HepG2 (cell line): ENCODE data around the gene NUTF2. TPM values are rescaled to one million over a fixed set of nuclear protein-coding genes. Genes with fewer than 3 reads are reported as not detected.
A peak's percentile ranks its signal among the peaks of the same experiment; 100 is the strongest.

Experiments used
- ADNP ChIP-seq: sonication (generic); formaldehyde crosslinking; IDR thresholded peaks from 2 replicates; pipeline ENCODE4 v1.4.0; 2020; ENCODE audit warnings: missing genetic modification reagents
- FOSL1 ChIP-seq: sonication (generic); formaldehyde crosslinking; IDR thresholded peaks from 2 replicates; pipeline ENCODE4 v1.9.0; 2021; ENCODE audit warnings: missing genetic modification reagents, borderline replicate concordance
- FOXO1 ChIP-seq: sonication (generic); formaldehyde crosslinking; IDR thresholded peaks from 2 replicates; pipeline ENCODE4 v1.4.0; 2020; ENCODE audit warnings: missing genetic modification reagents
- NRL ChIP-seq: sonication (generic); formaldehyde crosslinking; IDR thresholded peaks from 2 replicates; pipeline ENCODE4 v1.5.0; 2020; ENCODE audit warnings: missing genetic modification reagents, mild to moderate bottlenecking, moderate library complexity, borderline replicate concordance
- SP2 ChIP-seq: sonication (generic); formaldehyde crosslinking; IDR thresholded peaks from 2 replicates; pipeline ENCODE4 v1.5.1; 2020; ENCODE audit warnings: mild to moderate bottlenecking, missing genetic modification reagents
- TARDBP ChIP-seq: sonication (generic); formaldehyde crosslinking; IDR thresholded peaks from 2 replicates; pipeline ENCODE4 v1.8.0; 2022; ENCODE audit warnings: mild to moderate bottlenecking, missing genetic modification reagents
- TBL1XR1 ChIP-seq: fragments of 150-350 bp; IDR thresholded peaks from 2 replicates; pipeline ENCODE4 v1.6.1; 2014; ENCODE audit warnings: borderline replicate concordance, low read length; ENCODE audit not compliant: partially characterized antibody
- ZNF609 ChIP-seq: sonication (generic); formaldehyde crosslinking; IDR thresholded peaks from 2 replicates; pipeline ENCODE4 v1.4.0; 2020; ENCODE audit warnings: mild to moderate bottlenecking, missing genetic modification reagents, borderline replicate concordance
- polyA plus RNA-seq, 8 experiments: library from polyadenylated mRNA; depleted of rRNA in 3 of 8; stranded (reverse) in 7 of 8; unstranded in 1 of 8; fragments of >200 nt; fragmentation: Illumina TruSeq in 4 of 8; extraction: Trizol in 4 of 8; gene quantifications; 2 replicates each; pipeline versions ENCODE4 v1.2.1 to v1.2.3, GENCODE V29; 2011 to 2016; ENCODE audit warnings: low read depth in 4 of 8, missing spikeins in 1 of 8, mixed read lengths in 1 of 8; ENCODE audit not compliant: insufficient read depth in 1 of 8
- total RNA-seq, 5 experiments: library from RNA; depleted of rRNA; stranded (reverse); fragments of >200 nt; fragmentation: Illumina TruSeq; extraction: Trizol; gene quantifications; 2 replicates each; pipeline ENCODE4 v1.2.3, GENCODE V29; 2016; ENCODE audit warnings: low read depth in 1 of 5
- TF ChIP-seq, protein P1 (sequence below): sonication (generic); formaldehyde crosslinking; IDR thresholded peaks from 2 replicates; pipeline ENCODE4 v1.4.0; 2020; ENCODE audit warnings: missing genetic modification reagents, mild to moderate bottlenecking, borderline replicate concordance
- TF ChIP-seq, protein P2 (sequence below): sonication (generic); formaldehyde crosslinking; IDR thresholded peaks from 2 replicates; pipeline ENCODE4 v1.5.0; 2020; ENCODE audit warnings: missing genetic modification reagents
- TF ChIP-seq, protein P3 (sequence below), 2 experiments: sonication (generic) in 1 of 2; formaldehyde crosslinking in 1 of 2; IDR thresholded peaks; 2 replicates each; pipeline versions ENCODE4 v1.6.1 to v1.9.0; 2014 to 2022; ENCODE audit warnings: antibody characterized with exemption in 1 of 2, borderline replicate concordance in 1 of 2, inconsistent platforms in 1 of 2, low read depth in 1 of 2, missing genetic modification reagents in 1 of 2

The NUTF2 gene
- total and polyA plus RNA-seq, 2 of the 13 experiments (the other 11 are each of a cell fraction or from before 2014, with no cell fraction given) = 168 to 214 TPM

GRCh38 chr16:67842509-67843342, 4.0 kb upstream of the NUTF2 start (continued):
- TF ChIP-seq ZNF609 (CRISPR knock-in tag) (no peak), TBL1XR1 (no peak), NRL (peak; percentile 72; the same call in 1 of the 2 replicates), FOSL1 (0 out of 2 replicates have a peak, but pooled peaks have one; percentile 29), TARDBP (CRISPR knock-in tag) (peak; percentile 26; the same call in 1 of the 2 replicates), SP2 (CRISPR knock-in tag) (no peak), ADNP (no peak), FOXO1 (CRISPR knock-in tag) (peak; percentile 67)
- TF ChIP-seq, protein P1, sequence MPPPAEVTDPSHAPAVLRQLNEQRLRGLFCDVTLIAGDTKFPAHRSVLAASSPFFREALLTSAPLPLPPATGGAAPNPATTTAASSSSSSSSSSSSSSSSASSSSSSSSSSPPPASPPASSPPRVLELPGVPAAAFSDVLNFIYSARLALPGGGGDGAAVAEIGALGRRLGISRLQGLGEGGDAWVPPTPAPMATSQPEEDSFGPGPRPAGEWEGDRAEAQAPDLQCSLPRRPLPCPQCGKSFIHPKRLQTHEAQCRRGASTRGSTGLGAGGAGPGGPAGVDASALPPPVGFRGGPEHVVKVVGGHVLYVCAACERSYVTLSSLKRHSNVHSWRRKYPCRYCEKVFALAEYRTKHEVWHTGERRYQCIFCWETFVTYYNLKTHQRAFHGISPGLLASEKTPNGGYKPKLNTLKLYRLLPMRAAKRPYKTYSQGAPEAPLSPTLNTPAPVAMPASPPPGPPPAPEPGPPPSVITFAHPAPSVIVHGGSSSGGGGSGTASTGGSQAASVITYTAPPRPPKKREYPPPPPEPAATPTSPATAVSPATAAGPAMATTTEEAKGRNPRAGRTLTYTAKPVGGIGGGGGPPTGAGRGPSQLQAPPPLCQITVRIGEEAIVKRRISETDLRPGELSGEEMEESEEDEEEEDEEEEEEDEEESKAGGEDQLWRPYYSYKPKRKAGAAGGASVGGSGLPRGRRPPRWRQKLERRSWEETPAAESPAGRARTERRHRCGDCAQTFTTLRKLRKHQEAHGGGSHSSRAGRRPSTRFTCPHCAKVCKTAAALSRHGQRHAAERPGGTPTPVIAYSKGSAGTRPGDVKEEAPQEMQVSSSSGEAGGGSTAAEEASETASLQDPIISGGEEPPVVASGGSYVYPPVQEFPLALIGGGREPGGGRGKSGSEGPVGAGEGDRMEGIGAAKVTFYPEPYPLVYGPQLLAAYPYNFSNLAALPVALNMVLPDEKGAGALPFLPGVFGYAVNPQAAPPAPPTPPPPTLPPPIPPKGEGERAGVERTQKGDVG (CRISPR knock-in tag) = peak; percentile 54; the same call in 1 of the 2 replicates
- TF ChIP-seq, protein P2, sequence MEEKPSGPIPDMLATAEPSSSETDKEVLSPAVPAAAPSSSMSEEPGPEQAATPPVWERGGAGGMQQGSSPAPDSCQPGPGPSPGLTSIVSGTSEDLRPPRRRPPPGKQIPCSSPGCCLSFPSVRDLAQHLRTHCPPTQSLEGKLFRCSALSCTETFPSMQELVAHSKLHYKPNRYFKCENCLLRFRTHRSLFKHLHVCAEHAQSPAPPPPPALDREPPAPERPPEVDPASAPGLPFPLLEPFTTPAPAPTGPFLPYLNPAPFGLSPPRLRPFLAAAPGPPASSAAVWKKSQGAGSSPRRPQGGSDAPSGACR = peak; percentile 84
- TF ChIP-seq, protein P3, sequence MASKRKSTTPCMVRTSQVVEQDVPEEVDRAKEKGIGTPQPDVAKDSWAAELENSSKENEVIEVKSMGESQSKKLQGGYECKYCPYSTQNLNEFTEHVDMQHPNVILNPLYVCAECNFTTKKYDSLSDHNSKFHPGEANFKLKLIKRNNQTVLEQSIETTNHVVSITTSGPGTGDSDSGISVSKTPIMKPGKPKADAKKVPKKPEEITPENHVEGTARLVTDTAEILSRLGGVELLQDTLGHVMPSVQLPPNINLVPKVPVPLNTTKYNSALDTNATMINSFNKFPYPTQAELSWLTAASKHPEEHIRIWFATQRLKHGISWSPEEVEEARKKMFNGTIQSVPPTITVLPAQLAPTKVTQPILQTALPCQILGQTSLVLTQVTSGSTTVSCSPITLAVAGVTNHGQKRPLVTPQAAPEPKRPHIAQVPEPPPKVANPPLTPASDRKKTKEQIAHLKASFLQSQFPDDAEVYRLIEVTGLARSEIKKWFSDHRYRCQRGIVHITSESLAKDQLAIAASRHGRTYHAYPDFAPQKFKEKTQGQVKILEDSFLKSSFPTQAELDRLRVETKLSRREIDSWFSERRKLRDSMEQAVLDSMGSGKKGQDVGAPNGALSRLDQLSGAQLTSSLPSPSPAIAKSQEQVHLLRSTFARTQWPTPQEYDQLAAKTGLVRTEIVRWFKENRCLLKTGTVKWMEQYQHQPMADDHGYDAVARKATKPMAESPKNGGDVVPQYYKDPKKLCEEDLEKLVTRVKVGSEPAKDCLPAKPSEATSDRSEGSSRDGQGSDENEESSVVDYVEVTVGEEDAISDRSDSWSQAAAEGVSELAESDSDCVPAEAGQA (IDR thresholded peaks at IDR 0.05; ENCODE audit: low read depth) = 0 out of 2 replicates have a peak, but pooled peaks have one; percentile 12
- TF ChIP-seq, protein P3 (CRISPR knock-in tag; IDR thresholded peaks at IDR 0.05; ENCODE audit: borderline replicate concordance) = no peak
